ENCODE data around the gene SBF1.

Gene SBF1

GRCh38 chr22:50454556-50455075 lies 20.2 kb downstream of the SBF1 start:
- TF ChIP-seq CTCF (IDR thresholded peaks at IDR 0.05; ENCODE audit: borderline replicate concordance, control extremely low read depth, extremely low read depth, insufficient read depth, missing control alignments) = no peak
- DNase-seq (ENCODE audit: low spot score) = no peak
- in situ Hi-C loops (cut with MboI; ENCODE audit: low sequenced_read_pairs, unreplicated experiment) = no loop called here

GRCh38 chr22:50452649-50453048 lies 22.2 kb downstream of the SBF1 start:
- no peak for TF ChIP-seq CTCF (IDR thresholded peaks at IDR 0.05; ENCODE audit: borderline replicate concordance, control extremely low read depth, extremely low read depth, insufficient read depth, missing control alignments)
- DNase-seq (ENCODE audit: low spot score) = no peak
- in situ Hi-C loops (cut with MboI; ENCODE audit: low sequenced_read_pairs, unreplicated experiment) = no loop called here

GRCh38 chr22:50447576-50448551 lies 27.0 kb downstream of the SBF1 start:
- TF ChIP-seq CTCF (IDR thresholded peaks at IDR 0.05; ENCODE audit: borderline replicate concordance, control extremely low read depth, extremely low read depth, insufficient read depth, missing control alignments) = no peak
- in situ Hi-C loops (cut with MboI; ENCODE audit: low sequenced_read_pairs, unreplicated experiment) = no loop called here
- no peak for DNase-seq (ENCODE audit: low spot score)

GRCh38 chr22:50446708-50447575 lies 27.9 kb downstream of the SBF1 start:
- no peak for DNase-seq (ENCODE audit: low spot score)
- no peak for TF ChIP-seq CTCF (IDR thresholded peaks at IDR 0.05; ENCODE audit: borderline replicate concordance, control extremely low read depth, extremely low read depth, insufficient read depth, missing control alignments)
- in situ Hi-C loops (cut with MboI; ENCODE audit: low sequenced_read_pairs, unreplicated experiment) = no loop called here

- in situ Hi-C loops (cut with MboI; ENCODE audit: low sequenced_read_pairs, unreplicated experiment) = no loop called here
- TF ChIP-seq CTCF (IDR thresholded peaks at IDR 0.05; ENCODE audit: borderline replicate concordance, control extremely low read depth, extremely low read depth, insufficient read depth, missing control alignments) = no peak
Measured at GRCh38 chr22:50445880-50446707, 28.7 kb downstream of the SBF1 start.

More at GRCh38 chr22:50445880-50446707, 28.7 kb downstream of the SBF1 start:
- DNase-seq (ENCODE audit: low spot score) = no peak

Measured in GM13976 (cell line).